GM12892 (cell line): ENCODE data around the gene GATB.

ENCODE experiments used
- POLR2A ChIP-seq: IDR thresholded peaks from 2 replicates; pipeline ENCODE4 v1.6.1; 2011; ENCODE audit warnings: low read depth, low read length, control low read depth
- POLR2AphosphoS5 ChIP-seq: IDR thresholded peaks from 2 replicates; pipeline ENCODE4 v1.6.1; 2011; ENCODE audit warnings: low read depth, low read length, control low read depth
- TAF1 ChIP-seq: IDR thresholded peaks from 2 replicates; pipeline ENCODE4 v1.6.1; 2011; ENCODE audit warnings: low read depth, mild to moderate bottlenecking, control low read depth, low read length, borderline replicate concordance

DNA sequence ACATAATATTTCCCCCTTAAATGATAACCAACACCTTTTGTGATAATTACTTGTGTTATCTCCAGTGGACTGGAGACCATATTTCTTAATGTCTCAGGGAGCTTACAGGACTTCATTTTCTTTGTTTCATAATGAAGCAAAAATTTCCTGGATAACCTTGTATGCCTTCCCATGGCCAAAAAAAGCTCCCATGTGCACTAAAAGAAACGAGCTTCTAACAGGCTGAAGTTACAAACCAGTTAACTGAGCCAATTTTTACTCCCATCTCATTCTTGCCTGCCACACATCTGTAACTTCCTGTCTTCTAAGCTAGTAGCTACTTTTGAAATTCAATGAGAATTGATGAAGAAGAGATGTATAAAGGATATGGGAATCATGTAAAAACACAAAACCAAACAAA is 32.8 kb downstream of the GATB start:
- TF ChIP-seq POLR2AphosphoS5 = no peak
- TF ChIP-seq TAF1 = no peak
- no peak for TF ChIP-seq POLR2A
